Measurements from ENCODE around the gene ZNF628.

DNA sequence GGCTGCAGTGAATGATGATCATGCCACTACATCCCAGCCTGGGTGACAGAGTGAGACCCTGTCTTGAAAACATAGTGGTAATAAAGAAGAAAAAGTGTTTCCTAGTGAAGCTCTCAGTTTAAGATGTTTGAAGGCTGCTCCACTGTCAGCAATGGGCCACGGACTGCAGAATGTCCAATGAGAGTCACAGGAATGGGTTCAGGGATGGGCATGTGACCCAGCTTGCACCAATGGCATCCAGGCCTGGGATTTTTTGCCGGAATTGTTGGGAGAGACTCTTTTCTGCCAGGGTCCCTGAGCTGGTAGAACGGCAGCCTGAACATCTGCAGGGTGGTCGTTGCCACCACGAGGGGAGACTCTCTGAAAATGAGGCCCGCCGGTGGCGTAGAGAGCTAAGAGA lies 39.6 kb upstream of the ZNF628 start:
- TF ChIP-seq, protein P1, sequence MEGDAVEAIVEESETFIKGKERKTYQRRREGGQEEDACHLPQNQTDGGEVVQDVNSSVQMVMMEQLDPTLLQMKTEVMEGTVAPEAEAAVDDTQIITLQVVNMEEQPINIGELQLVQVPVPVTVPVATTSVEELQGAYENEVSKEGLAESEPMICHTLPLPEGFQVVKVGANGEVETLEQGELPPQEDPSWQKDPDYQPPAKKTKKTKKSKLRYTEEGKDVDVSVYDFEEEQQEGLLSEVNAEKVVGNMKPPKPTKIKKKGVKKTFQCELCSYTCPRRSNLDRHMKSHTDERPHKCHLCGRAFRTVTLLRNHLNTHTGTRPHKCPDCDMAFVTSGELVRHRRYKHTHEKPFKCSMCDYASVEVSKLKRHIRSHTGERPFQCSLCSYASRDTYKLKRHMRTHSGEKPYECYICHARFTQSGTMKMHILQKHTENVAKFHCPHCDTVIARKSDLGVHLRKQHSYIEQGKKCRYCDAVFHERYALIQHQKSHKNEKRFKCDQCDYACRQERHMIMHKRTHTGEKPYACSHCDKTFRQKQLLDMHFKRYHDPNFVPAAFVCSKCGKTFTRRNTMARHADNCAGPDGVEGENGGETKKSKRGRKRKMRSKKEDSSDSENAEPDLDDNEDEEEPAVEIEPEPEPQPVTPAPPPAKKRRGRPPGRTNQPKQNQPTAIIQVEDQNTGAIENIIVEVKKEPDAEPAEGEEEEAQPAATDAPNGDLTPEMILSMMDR (IDR thresholded peaks at IDR 0.05; ENCODE audit: insufficient read depth, low read length): no peak
- no peak for TF ChIP-seq POLR2AphosphoS5 (IDR thresholded peaks at IDR 0.05; ENCODE audit: low read depth)
- no peak for TF ChIP-seq GABPA (IDR thresholded peaks at IDR 0.05; ENCODE audit: low read depth)
- TF ChIP-seq, protein P2, sequence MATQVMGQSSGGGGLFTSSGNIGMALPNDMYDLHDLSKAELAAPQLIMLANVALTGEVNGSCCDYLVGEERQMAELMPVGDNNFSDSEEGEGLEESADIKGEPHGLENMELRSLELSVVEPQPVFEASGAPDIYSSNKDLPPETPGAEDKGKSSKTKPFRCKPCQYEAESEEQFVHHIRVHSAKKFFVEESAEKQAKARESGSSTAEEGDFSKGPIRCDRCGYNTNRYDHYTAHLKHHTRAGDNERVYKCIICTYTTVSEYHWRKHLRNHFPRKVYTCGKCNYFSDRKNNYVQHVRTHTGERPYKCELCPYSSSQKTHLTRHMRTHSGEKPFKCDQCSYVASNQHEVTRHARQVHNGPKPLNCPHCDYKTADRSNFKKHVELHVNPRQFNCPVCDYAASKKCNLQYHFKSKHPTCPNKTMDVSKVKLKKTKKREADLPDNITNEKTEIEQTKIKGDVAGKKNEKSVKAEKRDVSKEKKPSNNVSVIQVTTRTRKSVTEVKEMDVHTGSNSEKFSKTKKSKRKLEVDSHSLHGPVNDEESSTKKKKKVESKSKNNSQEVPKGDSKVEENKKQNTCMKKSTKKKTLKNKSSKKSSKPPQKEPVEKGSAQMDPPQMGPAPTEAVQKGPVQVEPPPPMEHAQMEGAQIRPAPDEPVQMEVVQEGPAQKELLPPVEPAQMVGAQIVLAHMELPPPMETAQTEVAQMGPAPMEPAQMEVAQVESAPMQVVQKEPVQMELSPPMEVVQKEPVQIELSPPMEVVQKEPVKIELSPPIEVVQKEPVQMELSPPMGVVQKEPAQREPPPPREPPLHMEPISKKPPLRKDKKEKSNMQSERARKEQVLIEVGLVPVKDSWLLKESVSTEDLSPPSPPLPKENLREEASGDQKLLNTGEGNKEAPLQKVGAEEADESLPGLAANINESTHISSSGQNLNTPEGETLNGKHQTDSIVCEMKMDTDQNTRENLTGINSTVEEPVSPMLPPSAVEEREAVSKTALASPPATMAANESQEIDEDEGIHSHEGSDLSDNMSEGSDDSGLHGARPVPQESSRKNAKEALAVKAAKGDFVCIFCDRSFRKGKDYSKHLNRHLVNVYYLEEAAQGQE (IDR thresholded peaks at IDR 0.05; ENCODE audit: insufficient replicate concordance, low read depth): no peak

All from HL-60 (cell line).